SK-N-SH treated with all-trans-retinoic acid at 6 μM for 48 hours (cell line): ENCODE data around the gene OR51D1.

Experiments used
- ATAC-seq: fragments of 200-7000 bp; cut with Tn5 transposase; 3 replicates; pipeline ENCODE4 v1.9.1; 2020; ENCODE audit warnings: mild to moderate bottlenecking, moderate library complexity
- ARNTL ChIP-seq: fragments of 450-650 bp; formaldehyde crosslinking; IDR thresholded peaks from 2 replicates; pipeline ENCODE4 v1.5.0; 2020; ENCODE audit warnings: low read depth, mild to moderate bottlenecking, moderate library complexity, borderline replicate concordance
- BACH2 ChIP-seq: fragments of 250-450 bp; sonication (Bioruptor Pico); IDR thresholded peaks from 2 replicates; pipeline ENCODE4 v1.9.0; 2021; ENCODE audit warnings: mild to moderate bottlenecking, borderline replicate concordance
- CSDC2 ChIP-seq: fragments of 250-450 bp; sonication (Bioruptor Pico); IDR thresholded peaks from 2 replicates; pipeline ENCODE4 v1.5.0; 2020; ENCODE audit warnings: mild to moderate bottlenecking, moderate library complexity
- CSRNP3 ChIP-seq: fragments of 250-450 bp; sonication (Bioruptor Pico); IDR thresholded peaks from 2 replicates; pipeline ENCODE4 v1.5.1; 2021; ENCODE audit warnings: mild to moderate bottlenecking, moderate library complexity
- GLIS3 ChIP-seq: fragments of 250-450 bp; sonication (Bioruptor Pico); IDR thresholded peaks from 2 replicates; pipeline ENCODE4 v1.5.0; 2020; ENCODE audit warnings: mild to moderate bottlenecking, moderate library complexity
- ISL1 ChIP-seq: fragments of 250-450 bp; sonication (Bioruptor Pico); IDR thresholded peaks from 2 replicates; pipeline ENCODE4 v2.1.2; 2022; ENCODE audit warnings: mild to moderate bottlenecking, moderate library complexity
- OSR1 ChIP-seq: fragments of 250-450 bp; sonication (Bioruptor Pico); IDR thresholded peaks from 2 replicates; pipeline ENCODE4 v1.8.0; 2022; ENCODE audit warnings: moderate library complexity, mild to moderate bottlenecking, inconsistent platforms
- PATZ1 ChIP-seq: fragments of 250-450 bp; sonication (Bioruptor Pico); IDR thresholded peaks from 2 replicates; pipeline ENCODE4 v1.8.0; 2020; ENCODE audit warnings: mild to moderate bottlenecking, moderate library complexity, borderline replicate concordance
- POU6F1 ChIP-seq: fragments of 250-450 bp; sonication (Bioruptor Pico); IDR thresholded peaks from 2 replicates; pipeline ENCODE4 v1.8.0; 2021; ENCODE audit warnings: low read depth, mild to moderate bottlenecking, moderate library complexity, borderline replicate concordance
- PPARA ChIP-seq: fragments of 250-450 bp; sonication (Bioruptor Pico); IDR thresholded peaks from 2 replicates; pipeline ENCODE4 v1.5.0; 2020; ENCODE audit warnings: mild to moderate bottlenecking, borderline replicate concordance
- RARB ChIP-seq: fragments of 250-450 bp; sonication (Bioruptor Pico); IDR thresholded peaks from 2 replicates; pipeline ENCODE4 v1.8.0; 2021; ENCODE audit warnings: mild to moderate bottlenecking, moderate library complexity
- SNAI2 ChIP-seq: fragments of 250-450 bp; sonication (Bioruptor Pico); IDR thresholded peaks from 2 replicates; pipeline ENCODE4 v1.5.0; 2020; ENCODE audit warnings: mild to moderate bottlenecking, moderate library complexity
- TCF4 ChIP-seq: fragments of 250-450 bp; sonication (Bioruptor Pico); IDR thresholded peaks from 2 replicates; pipeline ENCODE4 v1.8.0; 2021; ENCODE audit warnings: mild to moderate bottlenecking, moderate library complexity, borderline replicate concordance
- TOX ChIP-seq: fragments of 250-450 bp; sonication (Bioruptor Pico); IDR thresholded peaks from 2 replicates; pipeline ENCODE4 v1.8.0; 2021; ENCODE audit warnings: mild to moderate bottlenecking, moderate library complexity, borderline replicate concordance
- ZC3H10 ChIP-seq: fragments of 250-450 bp; sonication (Bioruptor Pico); IDR thresholded peaks from 2 replicates; pipeline ENCODE4 v1.5.1; 2021; ENCODE audit warnings: mild to moderate bottlenecking, moderate library complexity
- ZFP3 ChIP-seq: fragments of 250-450 bp; sonication (Bioruptor Pico); IDR thresholded peaks from 2 replicates; pipeline ENCODE4 v1.5.0; 2020; ENCODE audit warnings: mild to moderate bottlenecking, moderate library complexity
- ZFP30 ChIP-seq: fragments of 450-650 bp; formaldehyde crosslinking; IDR thresholded peaks from 2 replicates; pipeline ENCODE4 v1.5.0; 2022; ENCODE audit warnings: mild to moderate bottlenecking, moderate library complexity
- ZNF565 ChIP-seq: fragments of 450-650 bp; formaldehyde crosslinking; conservative IDR thresholded peaks from 2 replicates; pipeline ENCODE4 v1.5.0; 2020; ENCODE audit warnings: low read depth, mild to moderate bottlenecking, moderate library complexity
- ZNF70 ChIP-seq: fragments of 450-650 bp; formaldehyde crosslinking; IDR thresholded peaks from 2 replicates; pipeline ENCODE4 v1.5.0; 2020; ENCODE audit warnings: mild to moderate bottlenecking, moderate library complexity
- ZNF8 ChIP-seq: fragments of 450-650 bp; formaldehyde crosslinking; IDR thresholded peaks from 2 replicates; pipeline ENCODE4 v1.5.0; 2020; ENCODE audit warnings: mild to moderate bottlenecking, moderate library complexity
- TF ChIP-seq, protein P1 (sequence below): fragments of 250-450 bp; sonication (Bioruptor Pico); IDR thresholded peaks from 2 replicates; pipeline ENCODE4 v1.5.1; 2020; ENCODE audit warnings: low read depth, mild to moderate bottlenecking, moderate library complexity

OR51D1 gene

DNA sequence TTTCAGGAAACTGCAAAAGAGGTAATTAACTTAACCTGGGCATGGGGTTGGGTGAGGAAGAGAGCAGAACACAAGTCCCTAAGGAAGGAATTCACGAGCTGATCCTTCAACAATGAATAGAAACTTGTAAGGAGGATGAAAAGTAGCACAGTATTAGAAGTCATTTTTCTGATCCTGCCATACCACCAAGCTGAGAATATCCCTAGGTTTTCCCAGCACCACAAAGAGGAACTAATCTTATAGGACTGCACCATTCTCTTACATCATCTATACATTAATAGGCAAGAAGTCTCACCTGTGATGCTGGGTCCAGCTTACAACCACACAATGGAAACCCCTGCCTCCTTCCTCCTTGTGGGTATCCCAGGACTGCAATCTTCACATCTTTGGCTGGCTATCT lies 43.5 kb upstream of the OR51D1 start, which contains the start of gene OR52I1:
Gene OR52I1, plus strand, starts transcription at position 301 of the 400 bp plus-strand sequence. Its CDS starts 0 bp downstream, at position 301.
- no peak for ATAC-seq
- TF ChIP-seq ARNTL = no peak
- no peak for TF ChIP-seq TCF4 (CRISPR knock-in tag)
- TF ChIP-seq ZC3H10 = no peak
- no peak for TF ChIP-seq ISL1 (CRISPR knock-in tag)
- TF ChIP-seq ZFP30 = no peak
- TF ChIP-seq ZNF565 (CRISPR knock-in tag) = no peak
- TF ChIP-seq ZNF70 (CRISPR knock-in tag) = no peak
- no peak for TF ChIP-seq PATZ1 (CRISPR knock-in tag)
- no peak for TF ChIP-seq SNAI2 (CRISPR knock-in tag)
- no peak for TF ChIP-seq OSR1 (CRISPR knock-in tag)
- no peak for TF ChIP-seq ZFP3 (CRISPR knock-in tag)
- TF ChIP-seq POU6F1 (CRISPR knock-in tag) = no peak

DNA sequence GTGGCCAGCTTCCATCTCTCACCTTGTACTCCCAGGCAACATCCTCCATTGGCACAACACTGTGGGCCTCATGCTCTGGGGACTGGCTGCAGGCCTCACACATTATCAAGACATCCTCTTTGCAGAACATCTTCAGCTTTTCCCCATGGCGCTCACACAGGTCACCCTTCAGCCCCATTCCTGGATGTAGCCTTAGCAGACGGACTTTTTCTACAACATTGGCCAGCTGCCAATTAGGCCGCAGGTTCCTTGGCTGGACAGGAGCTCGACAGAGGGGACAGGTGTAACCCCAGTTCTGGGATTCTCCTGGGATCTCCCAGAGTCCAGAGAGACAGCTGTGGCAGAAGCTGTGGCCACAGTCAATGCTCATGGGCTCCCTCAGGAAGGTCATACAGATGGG lies 32.2 kb upstream of the OR51D1 start:
- no peak for ATAC-seq
- no peak for TF ChIP-seq TOX (CRISPR knock-in tag)
- TF ChIP-seq ZNF70 (CRISPR knock-in tag) = no peak
- TF ChIP-seq ZFP30 = no peak
- TF ChIP-seq ARNTL = no peak
- TF ChIP-seq RARB (CRISPR knock-in tag) = no peak
- TF ChIP-seq ZC3H10 = no peak
- no peak for TF ChIP-seq SNAI2 (CRISPR knock-in tag)
- TF ChIP-seq, protein P1, sequence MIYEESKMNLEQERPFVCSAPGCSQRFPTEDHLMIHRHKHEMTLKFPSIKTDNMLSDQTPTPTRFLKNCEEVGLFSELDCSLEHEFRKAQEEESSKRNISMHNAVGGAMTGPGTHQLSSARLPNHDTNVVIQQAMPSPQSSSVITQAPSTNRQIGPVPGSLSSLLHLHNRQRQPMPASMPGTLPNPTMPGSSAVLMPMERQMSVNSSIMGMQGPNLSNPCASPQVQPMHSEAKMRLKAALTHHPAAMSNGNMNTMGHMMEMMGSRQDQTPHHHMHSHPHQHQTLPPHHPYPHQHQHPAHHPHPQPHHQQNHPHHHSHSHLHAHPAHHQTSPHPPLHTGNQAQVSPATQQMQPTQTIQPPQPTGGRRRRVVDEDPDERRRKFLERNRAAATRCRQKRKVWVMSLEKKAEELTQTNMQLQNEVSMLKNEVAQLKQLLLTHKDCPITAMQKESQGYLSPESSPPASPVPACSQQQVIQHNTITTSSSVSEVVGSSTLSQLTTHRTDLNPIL (CRISPR knock-in tag) = no peak
- no peak for TF ChIP-seq PPARA
- TF ChIP-seq ZNF8 = no peak
- no peak for TF ChIP-seq POU6F1 (CRISPR knock-in tag)
- no peak for TF ChIP-seq PATZ1 (CRISPR knock-in tag)
- TF ChIP-seq GLIS3 (CRISPR knock-in tag) = no peak
- no peak for TF ChIP-seq ZFP3 (CRISPR knock-in tag)
- no peak for TF ChIP-seq BACH2
- TF ChIP-seq CSRNP3 (CRISPR knock-in tag) = no peak
- TF ChIP-seq CSDC2 (CRISPR knock-in tag) = no peak
- TF ChIP-seq ISL1 (CRISPR knock-in tag) = no peak
- TF ChIP-seq ZNF565 (CRISPR knock-in tag) = no peak
